Kidney capillary endothelial cell (primary cell): Measurements from ENCODE around the gene CCDC178.
"Not testable (repeated sequence)": the region's sequence is repeated elsewhere in the genome, so short reads cannot be mapped to it uniquely, and the experiment has no call there.

Source experiments
- DNase-seq: peaks from one replicate; pipeline ENCODE4 v3.0.0-alpha.2; 2018; ENCODE audit warnings: low spot score

Gene CCDC178

DNA sequence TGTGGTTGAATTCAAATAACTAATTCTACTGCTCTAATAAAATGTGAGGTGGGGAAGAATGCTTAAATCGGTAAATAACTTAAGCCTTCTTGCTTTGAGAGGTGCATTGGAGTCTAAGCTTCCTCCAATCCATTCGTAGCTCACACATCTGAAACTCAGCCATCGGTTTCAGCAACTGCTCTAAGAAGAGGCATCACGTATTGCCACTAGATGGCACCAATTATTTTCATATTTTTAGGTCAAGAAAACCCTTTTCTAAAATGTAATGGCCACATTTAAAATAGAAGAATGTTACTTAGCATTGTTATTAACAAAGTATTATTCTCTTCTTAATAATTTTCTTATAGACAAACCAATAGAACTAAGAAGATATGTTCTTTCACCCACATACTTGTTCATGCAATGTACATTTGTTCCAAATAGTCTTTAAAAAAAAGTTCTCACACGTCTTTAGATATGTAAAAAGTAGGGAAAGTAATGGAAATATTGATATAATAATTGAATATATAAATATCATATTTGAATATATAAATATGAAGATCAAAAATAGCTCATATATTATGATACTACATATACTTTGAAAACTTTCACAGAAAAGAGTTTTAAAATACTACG lies 229.8 kb downstream of the CCDC178 start:
- DNase-seq = peak; percentile 21

DNA sequence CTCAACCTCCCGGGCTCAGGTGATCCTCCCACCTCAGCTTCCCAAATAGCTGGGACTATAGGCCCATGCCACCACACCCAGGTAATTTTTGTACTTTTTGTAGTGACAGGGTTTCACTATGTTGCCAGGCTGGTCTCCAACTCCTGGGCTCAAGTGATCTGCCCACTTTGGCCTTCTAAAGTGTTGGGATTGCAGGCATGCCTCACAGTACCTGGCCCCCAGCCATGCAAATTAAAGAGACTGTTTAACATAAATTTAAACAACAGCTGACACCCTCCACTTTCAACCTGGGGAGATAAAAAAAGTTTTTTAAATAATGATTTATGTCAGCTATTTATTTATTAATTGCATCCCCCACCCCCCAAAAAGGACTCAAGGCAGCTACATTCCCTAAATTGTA lies 234.7 kb downstream of the CCDC178 start:
- no peak for DNase-seq

DNA sequence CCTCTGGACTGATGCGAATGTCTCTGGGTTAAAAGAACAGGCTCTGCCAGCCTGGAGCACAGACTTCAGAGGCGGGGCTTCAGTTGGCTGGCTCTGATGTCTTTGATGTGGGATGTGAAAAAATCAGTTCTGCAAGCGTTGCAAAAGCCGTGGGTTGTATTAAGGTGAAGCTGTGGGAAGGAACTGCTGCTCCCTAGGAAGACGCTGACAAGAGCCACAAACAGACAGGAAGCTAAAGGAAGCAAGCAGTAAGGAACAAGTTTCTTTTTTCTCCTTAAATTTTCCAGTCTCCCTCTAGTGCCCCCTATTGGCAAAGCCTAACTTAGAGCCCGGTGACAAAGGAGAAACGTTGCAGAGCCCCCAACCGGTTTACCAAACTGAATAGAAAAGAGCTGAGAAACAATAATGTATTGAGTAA lies 239.0 kb downstream of the CCDC178 start:
- peak; percentile 20 for DNase-seq

DNA sequence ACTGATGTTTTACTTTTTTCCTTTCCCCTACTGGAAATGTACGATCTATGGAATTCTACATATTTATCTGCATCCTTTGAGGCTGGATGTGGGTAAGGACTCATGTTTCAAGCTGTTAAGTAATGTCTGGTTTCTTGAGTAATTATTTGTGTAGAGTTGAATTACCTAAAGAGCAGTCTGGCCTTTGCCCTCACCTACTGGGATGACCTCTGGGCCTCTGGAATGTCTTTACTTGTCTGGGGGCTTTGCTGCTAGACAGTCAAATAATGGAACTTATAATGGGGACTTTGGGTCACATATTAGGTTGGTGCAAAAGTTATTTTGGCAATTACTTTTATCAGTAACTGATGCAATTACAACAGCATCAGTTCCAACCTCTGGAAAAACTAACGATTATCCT lies 244.7 kb downstream of the CCDC178 start:
- DNase-seq = no peak

DNA sequence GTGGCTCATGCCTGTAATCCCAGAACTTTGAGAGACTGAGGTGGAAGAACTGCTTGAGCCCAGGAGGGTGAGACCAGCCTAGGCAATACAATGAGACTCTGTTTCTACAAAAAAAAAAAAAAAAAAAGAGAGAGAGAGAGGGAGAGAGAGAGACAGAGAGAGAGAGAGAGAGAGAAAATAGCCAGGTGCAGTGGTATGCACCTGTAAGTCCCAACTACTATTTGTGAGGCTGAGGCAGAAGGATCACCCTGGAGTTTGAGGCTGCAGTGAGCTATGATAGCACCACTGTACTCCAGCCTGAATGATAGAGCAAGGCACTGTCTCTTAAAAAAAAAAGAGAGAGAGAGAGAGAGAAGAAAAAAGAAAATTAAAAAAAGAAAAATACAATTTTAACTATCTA lies 245.7 kb downstream of the CCDC178 start:
- DNase-seq = no peak

DNA sequence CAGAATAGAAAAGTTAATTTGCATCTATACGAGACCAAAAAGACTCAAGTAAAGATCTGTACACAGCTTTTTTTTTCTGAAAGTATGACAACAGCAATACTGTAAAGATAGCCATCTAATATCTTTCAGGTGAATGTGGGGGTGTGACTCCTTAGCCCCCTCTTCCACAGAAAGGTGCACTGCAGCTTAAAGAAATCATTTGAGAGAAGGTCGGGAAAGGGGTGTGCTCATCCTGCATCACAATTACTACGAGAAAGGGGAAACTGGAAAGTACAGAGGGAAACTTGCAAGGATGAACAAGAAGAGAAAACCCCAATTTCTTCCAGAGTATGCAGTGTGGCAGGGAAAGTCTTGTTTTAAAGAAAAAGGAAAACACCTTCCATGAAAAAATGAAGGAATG lies 255.6 kb downstream of the CCDC178 start:
- DNase-seq = no peak

DNA sequence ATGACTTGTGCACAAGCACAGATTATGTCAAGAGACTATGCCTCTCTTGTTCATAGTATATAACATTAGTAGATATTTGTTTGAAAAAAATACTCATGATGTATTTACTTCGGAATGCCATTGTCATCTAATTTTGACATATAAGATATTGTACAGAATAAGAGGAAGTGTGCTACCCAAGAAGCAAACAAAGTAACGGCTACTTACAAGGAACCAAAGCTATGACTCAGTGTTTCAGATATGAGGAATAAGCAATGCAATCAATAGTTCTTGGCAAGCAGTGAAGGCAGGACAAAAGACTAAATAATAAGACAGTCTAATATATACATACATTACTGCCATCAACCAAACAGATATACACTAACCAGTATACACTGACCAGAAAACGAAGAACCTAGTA lies 256.3 kb downstream of the CCDC178 start:
- DNase-seq = peak; percentile 80

DNA sequence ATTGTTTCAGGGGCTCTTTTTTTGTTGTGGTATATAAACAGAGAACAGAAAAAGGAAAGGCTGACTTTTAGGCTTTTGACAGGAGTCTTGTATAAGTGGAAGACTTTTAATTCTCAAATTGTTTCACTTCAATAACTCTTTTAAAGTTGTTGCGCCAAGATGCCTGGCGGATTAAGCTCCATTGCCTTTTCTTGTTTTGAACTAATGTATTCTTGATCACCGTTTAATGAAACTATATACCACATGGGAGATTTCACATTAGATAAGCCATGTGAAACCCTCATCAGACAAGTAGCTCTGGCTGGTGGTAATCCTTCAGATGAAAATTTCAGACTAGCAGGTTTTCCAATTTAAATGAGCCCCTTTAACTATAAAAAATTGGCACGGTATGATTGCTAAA lies 257.4 kb downstream of the CCDC178 start:
- no peak for DNase-seq

DNA sequence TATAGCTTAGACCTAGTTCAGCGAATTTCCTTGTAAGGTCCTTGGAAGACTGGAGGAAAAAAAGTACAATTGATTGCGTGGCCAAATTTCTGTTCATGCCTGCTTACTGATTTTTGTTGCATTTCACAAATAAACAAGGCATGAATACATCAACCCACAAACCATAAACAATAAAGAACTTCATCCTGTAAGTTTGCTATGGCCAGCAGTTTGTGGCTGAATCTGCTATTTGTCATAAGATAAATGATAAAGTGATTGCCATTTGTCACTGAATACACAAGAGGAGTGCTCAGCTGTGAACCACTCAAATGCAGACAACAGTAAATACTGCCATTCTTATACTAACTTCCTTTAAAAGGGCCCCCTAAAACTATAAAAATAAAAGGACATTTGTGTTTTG lies 259.5 kb downstream of the CCDC178 start:
- no peak for DNase-seq

DNA sequence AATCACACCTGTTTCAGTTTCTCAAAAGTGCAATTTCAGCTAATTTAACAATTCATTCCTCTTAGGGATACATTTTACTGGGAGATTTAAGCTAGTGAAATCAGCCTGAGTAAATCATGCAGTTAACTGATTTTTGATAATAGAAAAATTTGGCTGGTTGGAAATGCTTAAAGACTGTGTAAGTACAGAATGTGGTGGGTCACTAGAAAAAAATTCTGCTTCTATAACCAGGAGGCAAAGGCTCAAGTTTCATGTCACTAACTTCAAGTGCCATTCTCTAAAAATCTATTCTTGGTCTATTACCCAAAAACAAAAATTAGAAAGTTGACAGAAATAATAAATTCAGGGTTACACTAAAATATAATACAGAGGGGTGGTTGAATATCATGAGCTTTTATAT lies 271.3 kb downstream of the CCDC178 start:
- DNase-seq = no peak

DNA sequence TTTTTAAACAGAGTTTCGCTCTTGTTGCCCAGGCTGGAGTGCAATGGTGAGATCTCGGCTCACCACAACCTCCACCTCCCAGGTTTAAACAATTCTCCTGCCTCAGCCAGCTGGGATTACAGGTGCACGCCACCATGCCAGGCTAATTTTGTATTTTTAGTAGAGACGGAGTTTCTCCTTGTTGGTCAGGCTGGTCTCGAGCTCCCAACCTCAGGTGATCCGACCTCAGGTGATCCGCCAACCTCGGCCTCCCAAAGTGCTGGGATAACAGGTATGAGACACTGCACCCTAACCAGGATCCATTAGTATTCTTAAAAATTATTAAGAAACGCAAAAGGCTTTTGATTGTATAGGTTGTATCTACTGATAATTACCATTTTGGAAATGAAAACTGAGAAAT lies 276.4 kb downstream of the CCDC178 start:
- not testable (repeated sequence) for DNase-seq

DNA sequence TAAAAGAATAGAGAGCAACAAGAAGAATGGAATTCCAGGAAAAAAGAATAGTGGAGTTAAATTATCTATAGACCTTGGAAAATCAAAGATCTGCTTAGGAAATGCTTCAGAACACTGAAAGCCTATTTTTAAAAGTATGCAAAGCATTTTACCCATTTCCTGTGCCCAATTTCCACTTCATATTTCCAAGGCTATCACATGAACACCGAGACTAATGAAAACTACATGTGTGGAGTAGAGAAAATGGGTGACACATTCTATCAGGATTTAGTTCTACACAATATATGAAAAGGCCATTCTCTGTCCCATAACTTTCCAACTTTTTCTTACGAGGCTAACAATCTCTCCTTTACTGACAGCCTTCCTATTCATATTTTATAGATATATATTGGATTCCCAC lies 279.4 kb downstream of the CCDC178 start:
- DNase-seq = no peak

DNA sequence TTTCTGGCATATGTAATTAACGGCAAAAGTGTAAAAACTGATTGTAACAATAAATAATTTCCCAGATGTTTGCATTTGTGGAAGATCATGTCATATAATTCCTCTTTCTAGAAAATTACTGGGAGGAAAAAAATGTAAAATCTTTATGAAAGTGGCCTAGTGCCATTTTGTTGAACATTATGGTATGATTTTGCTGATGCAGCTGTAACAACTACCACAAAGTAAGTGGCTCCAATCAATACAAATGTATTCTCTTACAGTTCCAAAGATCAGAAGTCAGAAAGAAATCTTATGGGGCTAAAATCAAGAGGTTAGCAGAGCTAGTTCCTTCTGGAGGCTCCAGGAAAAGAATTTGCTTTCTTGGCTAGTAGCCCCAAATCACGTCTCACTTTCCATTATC lies 281.4 kb downstream of the CCDC178 start:
- no peak for DNase-seq

DNA sequence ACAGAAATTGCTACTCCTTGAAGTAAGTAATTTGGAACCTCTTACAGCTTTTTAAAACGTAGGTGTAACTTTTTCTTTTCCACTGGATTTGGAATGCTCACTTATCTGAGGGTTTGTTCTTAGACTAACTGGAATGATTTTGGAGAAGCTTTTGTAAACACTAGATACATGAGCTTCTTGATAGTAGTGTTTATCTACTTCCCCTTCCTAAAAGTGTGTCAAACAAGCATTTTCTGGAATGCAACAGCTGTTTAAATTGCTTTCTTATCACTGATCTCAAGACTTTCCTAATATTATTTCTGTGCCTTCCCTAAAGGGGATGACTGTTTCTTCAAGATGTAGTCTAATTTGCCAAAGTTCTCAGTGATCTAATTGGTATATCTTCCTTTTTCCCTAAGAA lies 282.6 kb downstream of the CCDC178 start:
- DNase-seq = no peak

DNA sequence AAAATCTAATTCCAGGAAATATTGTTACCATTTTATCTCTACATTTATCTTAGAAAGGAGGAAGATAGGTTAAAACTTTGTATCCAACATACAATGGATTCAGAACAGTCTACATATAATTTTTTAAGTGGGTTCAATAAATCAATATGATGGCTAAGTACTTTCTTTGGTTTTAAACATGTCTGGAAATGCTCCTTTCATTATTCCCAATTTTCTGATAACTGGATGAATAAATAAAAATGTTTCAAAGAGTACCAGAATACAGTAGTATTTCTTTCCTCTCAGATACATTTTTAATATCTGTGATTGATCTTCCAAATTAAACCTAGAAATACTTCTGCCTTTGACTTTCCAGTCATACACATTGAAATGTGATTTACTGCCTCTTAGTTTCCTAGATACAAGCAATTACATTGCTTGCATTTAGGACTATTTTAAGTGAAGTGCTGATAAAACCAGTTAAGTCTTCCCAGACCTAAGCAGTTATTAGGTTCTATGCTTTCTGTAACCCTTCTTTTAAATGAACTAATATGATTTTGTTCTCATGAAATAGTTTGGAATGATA lies 283.5 kb downstream of the CCDC178 start:
- DNase-seq = no peak

DNA sequence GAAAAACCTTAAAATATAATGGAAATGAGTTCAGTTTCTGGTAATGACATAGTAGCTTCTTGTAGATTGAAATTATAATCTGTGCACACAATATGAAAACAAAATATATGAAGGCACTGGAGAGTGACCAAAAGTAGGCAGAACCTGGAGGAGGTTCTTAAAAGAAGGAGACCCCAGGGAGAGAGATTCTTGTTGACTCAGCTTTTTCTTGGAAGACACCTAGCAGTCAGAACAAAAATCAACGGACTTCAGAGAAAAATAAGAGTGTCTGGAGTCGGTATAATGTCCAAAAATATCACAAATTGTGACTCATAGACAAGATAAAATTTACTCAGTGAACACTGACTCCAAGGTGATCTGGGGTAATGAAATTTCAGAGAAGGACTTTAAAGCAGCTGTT lies 286.5 kb downstream of the CCDC178 start:
- no peak for DNase-seq

DNA sequence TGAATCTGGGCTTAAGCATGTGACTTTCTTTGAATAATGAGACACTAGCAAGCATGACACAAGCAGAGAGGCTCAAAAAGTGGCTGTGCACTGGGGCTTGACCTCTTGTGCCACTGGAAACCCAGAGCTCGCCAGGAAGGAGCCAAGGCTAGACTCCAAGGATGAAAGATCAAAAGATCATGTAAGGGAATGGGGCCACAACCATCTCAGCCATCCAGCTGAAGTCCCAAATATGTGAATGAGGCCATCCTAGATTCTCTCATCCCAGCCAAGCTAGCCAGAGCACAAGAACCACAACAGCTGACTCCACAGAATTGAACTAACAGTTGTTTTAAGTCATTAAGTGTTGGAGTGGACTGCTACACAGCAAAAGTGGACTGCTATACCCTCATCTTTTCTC lies 288.1 kb downstream of the CCDC178 start:
- no peak for DNase-seq

DNA sequence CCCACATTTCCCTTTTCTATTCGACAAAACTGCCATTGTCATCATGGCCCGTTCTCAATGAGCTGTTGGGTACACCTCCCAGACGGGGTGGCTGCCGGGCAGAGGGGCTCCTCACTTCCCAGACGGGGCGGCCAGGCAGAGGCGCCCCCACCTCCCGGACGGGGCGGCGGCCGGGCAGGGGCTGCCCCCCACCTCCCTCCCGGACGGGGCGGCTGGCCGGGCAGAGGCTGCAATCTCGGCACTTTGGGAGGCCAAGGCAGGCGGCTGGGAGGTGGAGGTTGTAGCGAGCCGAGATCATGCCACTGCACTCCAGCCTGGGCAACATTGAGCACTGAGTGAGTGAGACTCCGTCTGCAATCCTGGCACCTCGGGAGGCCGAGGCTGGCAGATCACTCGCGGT lies 292.7 kb downstream of the CCDC178 start:
- not testable (repeated sequence) for DNase-seq

DNA sequence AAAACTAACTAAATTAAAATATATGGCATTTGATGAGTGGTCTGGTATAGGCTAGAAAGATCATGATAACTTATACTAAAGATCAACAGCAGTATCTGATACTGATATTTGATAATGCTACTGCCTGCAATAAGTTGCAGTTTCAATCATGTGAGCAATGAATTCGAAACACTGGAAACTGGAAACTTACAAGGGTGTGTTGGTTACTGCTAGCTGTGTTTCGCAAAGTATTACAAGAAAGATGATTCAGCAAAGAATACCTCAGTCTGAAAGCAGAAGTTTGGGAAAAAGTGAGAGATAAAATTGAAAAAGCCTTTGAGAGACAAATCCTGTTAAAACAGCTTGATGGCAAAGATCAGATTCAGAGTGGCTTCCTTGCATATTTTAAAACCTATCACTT lies 294.5 kb downstream of the CCDC178 start:
- DNase-seq = no peak

DNA sequence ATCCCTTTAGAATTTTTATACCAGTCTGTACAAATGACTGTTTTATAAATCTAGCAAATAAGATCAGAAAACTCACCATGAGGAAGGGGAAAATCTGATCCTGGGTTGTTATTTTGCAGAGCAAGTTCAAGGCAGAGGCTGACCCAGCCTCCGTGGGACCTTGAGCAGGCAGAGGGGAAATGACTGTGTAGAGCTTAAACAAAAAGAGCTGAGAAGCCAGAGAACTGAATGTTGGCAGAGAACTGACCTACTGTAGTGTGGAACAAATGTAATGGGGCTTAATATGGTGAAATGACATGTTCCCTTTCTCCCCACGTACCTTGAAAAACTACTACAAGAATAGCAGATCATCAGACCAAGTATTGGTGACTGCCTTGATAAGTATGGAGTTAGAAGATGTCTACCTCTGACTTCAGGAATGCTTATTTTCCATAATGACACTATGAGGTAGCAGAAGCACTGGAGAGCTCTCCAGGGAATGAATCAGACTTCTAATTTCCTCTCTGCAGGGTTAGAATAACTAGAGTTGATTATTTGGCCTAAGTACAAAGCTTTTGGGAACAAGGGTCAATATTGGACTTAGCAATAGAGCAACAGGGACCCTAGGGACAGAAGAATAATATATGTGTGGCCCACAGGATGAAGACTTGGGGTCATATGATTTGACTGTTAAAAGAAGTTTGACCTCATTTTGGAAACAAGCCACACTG lies 304.4 kb downstream of the CCDC178 start:
- peak; percentile 30 for DNase-seq

DNA sequence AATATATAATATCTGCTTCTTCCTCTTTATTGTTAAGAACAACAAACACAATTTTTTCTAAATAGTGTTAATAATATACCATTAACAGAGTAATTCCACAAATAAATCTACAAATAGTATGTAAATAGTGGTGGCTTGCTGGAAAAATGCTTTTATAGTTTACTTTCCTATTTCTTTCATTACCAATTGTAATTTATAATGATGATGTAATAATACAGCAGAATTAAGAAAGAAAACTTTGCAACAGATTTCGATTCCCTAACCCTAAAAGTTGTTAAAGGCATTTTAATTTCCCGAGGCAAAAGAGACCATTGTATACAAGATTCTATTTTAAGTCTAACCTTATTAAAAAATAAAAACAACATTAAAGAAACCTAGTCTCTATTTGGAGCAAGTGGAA lies 307.9 kb downstream of the CCDC178 start:
- DNase-seq = no peak

DNA sequence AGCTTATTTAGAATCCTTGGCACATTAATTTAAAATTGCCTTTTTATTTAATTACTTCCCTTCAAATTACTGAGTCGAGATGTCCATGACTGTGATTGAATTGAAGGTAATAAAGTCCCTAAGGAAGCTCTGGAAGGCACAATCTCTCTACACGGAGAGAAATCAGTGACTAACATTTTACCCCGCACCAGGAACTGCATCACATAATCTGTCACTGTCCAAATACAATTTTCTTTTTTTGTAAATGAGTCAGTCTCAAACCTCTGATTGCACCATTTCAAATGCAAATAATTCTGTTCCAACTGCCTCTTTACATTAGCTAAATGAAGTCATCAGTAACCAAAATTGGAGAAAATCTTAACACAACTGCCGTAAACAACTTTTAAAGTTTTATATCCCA lies 311.9 kb downstream of the CCDC178 start:
- no peak for DNase-seq

DNA sequence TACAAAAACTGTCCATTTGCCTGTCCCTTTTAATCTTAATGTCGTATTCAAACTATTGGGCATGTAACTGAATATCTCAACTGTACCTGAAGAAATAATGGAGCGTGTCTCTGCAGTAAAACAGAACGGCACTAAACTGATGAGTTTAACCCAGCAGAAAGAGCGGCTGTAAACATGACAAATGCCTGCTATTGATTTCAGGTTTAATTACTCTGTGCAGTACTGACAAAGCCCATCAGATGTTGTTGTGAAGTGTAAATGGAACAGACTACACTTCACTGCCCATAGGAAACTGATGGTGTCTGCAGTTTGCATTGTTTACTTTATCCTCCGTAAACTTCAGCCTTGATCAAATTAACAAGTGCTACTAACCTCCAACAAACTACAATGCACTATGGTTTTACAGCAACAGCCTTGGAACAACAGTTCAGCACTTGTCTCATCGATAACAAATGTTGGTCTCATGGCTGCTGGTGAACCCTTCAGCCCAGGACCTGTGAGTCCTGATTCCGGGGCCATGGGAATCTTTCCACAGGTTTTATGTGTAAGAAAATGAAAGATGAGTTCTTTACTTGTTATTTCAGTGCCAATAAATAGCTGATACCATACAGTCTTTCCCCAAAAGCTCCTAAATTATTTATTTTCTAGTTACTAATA lies 316.5 kb downstream of the CCDC178 start:
- DNase-seq = no peak
